ENCODE results near the gene INSRR.

- TF ChIP-seq CTCF (IDR thresholded peaks at IDR 0.05; ENCODE audit: borderline replicate concordance, extremely low read depth, low read length, poor library complexity, severe bottlenecking) (no peak), EZH2 (IDR thresholded peaks at IDR 0.05; ENCODE audit: borderline replicate concordance, low read depth, low read length, severe bottlenecking) (no peak)
These were observed 28.4 kb upstream of the INSRR start for GRCh38 chr1:156887317-156887716.

All from DND-41 (cell line).